Prostate gland (tissue), 2 donors: Measurements from ENCODE around the gene CHPT1.

Source experiments
- CTCF ChIP-seq, 4 experiments: fragments of 200-600 bp in 2 of 4; fragments of 450-650 bp in 2 of 4; sonication (generic) in 2 of 4; IDR thresholded peaks; 1 replicate in 3 of 4; 2 replicates in 1 of 4; pipeline ENCODE4 v1.5.1; 2016 to 2019; ENCODE audit warnings: antibody characterized with exemption in 4 of 4, mild to moderate bottlenecking in 2 of 4, moderate library complexity in 2 of 4
- POLR2A ChIP-seq: fragments of 450-650 bp; IDR thresholded peaks from one replicate; pipeline ENCODE4 v1.6.1; 2016; ENCODE audit warnings: antibody characterized with exemption, mild to moderate bottlenecking
- POLR2AphosphoS5 ChIP-seq: sonication (generic); formaldehyde crosslinking; IDR thresholded peaks from one replicate; pipeline ENCODE4 v1.6.1; 2017; ENCODE audit warnings: antibody characterized with exemption

- TF ChIP-seq CTCF (IDR thresholded peaks at IDR 0.05) = no peak
- TF ChIP-seq POLR2A = no peak
- TF ChIP-seq POLR2AphosphoS5 = no peak
These were observed 5.8 kb upstream of the CHPT1 start for GRCh38 chr12:101691503-101692096.
